ENCODE data around the gene PRKCSH.
"Not testable (repeated sequence)": the region's sequence is repeated elsewhere in the genome, so short reads cannot be mapped to it uniquely, and the experiment has no call there.

PRKCSH gene

GRCh38 chr19:11435057-11435832 lies at the start of gene PRKCSH, which contains the start of gene ODAD3:
PRKCSH (plus strand) TSS chr19:11435635; CDS start chr19:11436118, 483 bp downstream.
ODAD3 (minus strand) TSS chr19:11435121; CDS start chr19:11435016, 105 bp downstream.
- peak; percentile 100 for DNase-seq

GRCh38 chr19:11387162-11388034 lies 48.0 kb upstream of the PRKCSH start:
- DNase-seq: no peak

GRCh38 chr19:11390359-11390758 lies 45.1 kb upstream of the PRKCSH start:
- DNase-seq: no peak

GRCh38 chr19:11390933-11391680 lies 44.3 kb upstream of the PRKCSH start:
- no peak for DNase-seq

GRCh38 chr19:11397089-11397610 lies 38.3 kb upstream of the PRKCSH start:
- no peak for DNase-seq

- no peak for DNase-seq
Measured at GRCh38 chr19:11399667-11400066, 35.8 kb upstream of the PRKCSH start.

GRCh38 chr19:11400798-11401197 lies 34.6 kb upstream of the PRKCSH start:
- no peak for DNase-seq

GRCh38 chr19:11401808-11402543 lies 33.5 kb upstream of the PRKCSH start:
- DNase-seq: no peak

- DNase-seq: no peak
Measured at GRCh38 chr19:11404588-11405222, 30.7 kb upstream of the PRKCSH start.

GRCh38 chr19:11405846-11406643 lies 29.4 kb upstream of the PRKCSH start:
- DNase-seq: no peak

GRCh38 chr19:11406703-11407236 lies 28.7 kb upstream of the PRKCSH start:
- DNase-seq: not testable (repeated sequence)

- DNase-seq: no peak
Measured at GRCh38 chr19:11408591-11408990, 26.8 kb upstream of the PRKCSH start.

- DNase-seq: no peak
Measured at GRCh38 chr19:11410682-11411081, 24.8 kb upstream of the PRKCSH start.

GRCh38 chr19:11414544-11414943 lies 20.9 kb upstream of the PRKCSH start:
- DNase-seq: peak; percentile 86

GRCh38 chr19:11416346-11417052 lies 18.9 kb upstream of the PRKCSH start:
- DNase-seq: no peak

GRCh38 chr19:11418094-11418548 lies 17.3 kb upstream of the PRKCSH start:
- DNase-seq: no peak

- no peak for DNase-seq
Measured at GRCh38 chr19:11418549-11419506, 16.6 kb upstream of the PRKCSH start, which contains the start of gene RGL3. RGL3 (minus strand) TSS chr19:11419314; CDS start chr19:11419278, 36 bp downstream.

Measured in NCI-H2171 treated with DMSO at 0.1 percent for 48 hours (cell line).